Osteoblast (primary cell): ENCODE results near the gene EFNA4. TPM values are rescaled to one million over a fixed set of nuclear protein-coding genes. Genes with fewer than 3 reads are reported as not detected.
A peak's percentile ranks its signal among the peaks of the same experiment; 100 is the strongest.

Source experiments
- DNase-seq: peaks from one replicate; pipeline ENCODE4 v3.0.0; 2011; ENCODE audit warnings: low spot score, mixed read lengths; ENCODE audit not compliant: insufficient read length; ENCODE audit errors: missing footprints
- H2AFZ ChIP-seq: 2 replicates; pipeline ENCODE4 v1.6.0; 2011; ENCODE audit warnings: mild to moderate bottlenecking, low read length
- H3K27ac ChIP-seq: 2 replicates; pipeline ENCODE4 v1.5.1; 2011; ENCODE audit warnings: mild to moderate bottlenecking, low read depth, low read length, moderate library complexity
- H3K27me3 ChIP-seq: 2 replicates; pipeline ENCODE4 v1.6.0; 2012; ENCODE audit warnings: mild to moderate bottlenecking, control low read depth, inconsistent platforms, low read length, moderate library complexity; ENCODE audit not compliant: insufficient read depth
- H3K36me3 ChIP-seq: 2 replicates; pipeline ENCODE4 v1.5.1; 2011; ENCODE audit warnings: mild to moderate bottlenecking, low read length, control low read depth, moderate library complexity; ENCODE audit not compliant: insufficient read depth
- H3K4me1 ChIP-seq: 2 replicates; pipeline ENCODE4 v1.5.1; 2011; ENCODE audit warnings: mild to moderate bottlenecking, low read length, control low read depth, moderate library complexity; ENCODE audit not compliant: insufficient read depth
- H3K4me2 ChIP-seq: 2 replicates; pipeline ENCODE4 v1.6.0; 2011; ENCODE audit warnings: mild to moderate bottlenecking, low read length; ENCODE audit not compliant: insufficient read depth
- H3K4me3 ChIP-seq: fragments of 200-600 bp; sonication (generic); 3 replicates; pipeline ENCODE4 v1.5.1; 2012; ENCODE audit warnings: mild to moderate bottlenecking, low read length, inconsistent platforms; ENCODE audit not compliant: insufficient read depth
- H3K79me2 ChIP-seq: 2 replicates; pipeline ENCODE4 v1.6.0; 2012; ENCODE audit warnings: mild to moderate bottlenecking, low read length, control low read depth, inconsistent platforms; ENCODE audit not compliant: insufficient read depth
- H3K9me3 ChIP-seq: 2 replicates; pipeline ENCODE4 v1.5.1; 2011; ENCODE audit warnings: low read depth, low read length, control low read depth
- H4K20me1 ChIP-seq: 2 replicates; pipeline ENCODE4 v1.6.0; 2012; ENCODE audit warnings: mild to moderate bottlenecking, low read length, control low read depth; ENCODE audit not compliant: insufficient read depth
- total RNA-seq: library from RNA; depleted of rRNA; stranded (reverse); fragments of >200 nt; gene quantifications from 2 replicates; pipeline ENCODE4 v1.2.3, GENCODE V29; 2012
- TF ChIP-seq, protein P1 (sequence below): IDR thresholded peaks from 2 replicates; pipeline ENCODE4 v1.5.1; 2011; ENCODE audit warnings: mild to moderate bottlenecking, low read depth, low read length, moderate library complexity; ENCODE audit errors: extremely low read depth

The EFNA4 gene
- total RNA-seq, 1 donor = 3.6 TPM

DNA sequence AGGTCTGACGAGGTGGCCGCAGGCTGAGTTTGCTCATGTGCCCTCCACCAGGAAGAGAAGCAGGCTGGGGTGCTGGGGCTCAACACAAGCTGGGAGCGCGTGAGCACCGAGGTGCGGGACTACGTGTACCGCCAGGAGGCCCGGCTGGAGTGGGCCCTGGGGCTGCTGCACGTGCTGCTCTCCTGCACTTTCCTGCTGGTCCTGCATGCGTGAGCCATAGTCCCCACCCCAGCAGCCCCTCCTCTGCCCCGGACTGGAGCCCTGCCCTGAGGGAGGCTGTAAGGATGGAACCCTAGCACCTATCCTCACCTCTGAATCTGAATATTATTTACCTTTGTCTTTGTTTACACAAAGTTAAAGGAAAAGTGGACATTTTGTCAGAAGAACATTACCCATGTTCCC is 20.2 kb upstream of the EFNA4 start:
- Histone ChIP-seq H4K20me1 (no peaks in the 10 kb centered on the region), H3K9me3 (no peaks in the 10 kb centered on the region), H3K4me3 (no peak overlapping the region), H3K79me2 (no peaks in the 10 kb centered on the region), H3K36me3 (no peaks in the 10 kb centered on the region), H3K4me1 (peaks cover 7% of the 10 kb centered on the region), H2AFZ (no peak overlapping the region), H3K27ac (no peak overlapping the region), H3K27me3 (peaks cover under 1% of the 10 kb centered on the region), H3K4me2 (no peak overlapping the region)
- TF ChIP-seq, protein P1, sequence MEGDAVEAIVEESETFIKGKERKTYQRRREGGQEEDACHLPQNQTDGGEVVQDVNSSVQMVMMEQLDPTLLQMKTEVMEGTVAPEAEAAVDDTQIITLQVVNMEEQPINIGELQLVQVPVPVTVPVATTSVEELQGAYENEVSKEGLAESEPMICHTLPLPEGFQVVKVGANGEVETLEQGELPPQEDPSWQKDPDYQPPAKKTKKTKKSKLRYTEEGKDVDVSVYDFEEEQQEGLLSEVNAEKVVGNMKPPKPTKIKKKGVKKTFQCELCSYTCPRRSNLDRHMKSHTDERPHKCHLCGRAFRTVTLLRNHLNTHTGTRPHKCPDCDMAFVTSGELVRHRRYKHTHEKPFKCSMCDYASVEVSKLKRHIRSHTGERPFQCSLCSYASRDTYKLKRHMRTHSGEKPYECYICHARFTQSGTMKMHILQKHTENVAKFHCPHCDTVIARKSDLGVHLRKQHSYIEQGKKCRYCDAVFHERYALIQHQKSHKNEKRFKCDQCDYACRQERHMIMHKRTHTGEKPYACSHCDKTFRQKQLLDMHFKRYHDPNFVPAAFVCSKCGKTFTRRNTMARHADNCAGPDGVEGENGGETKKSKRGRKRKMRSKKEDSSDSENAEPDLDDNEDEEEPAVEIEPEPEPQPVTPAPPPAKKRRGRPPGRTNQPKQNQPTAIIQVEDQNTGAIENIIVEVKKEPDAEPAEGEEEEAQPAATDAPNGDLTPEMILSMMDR = no peak
- peak; percentile 54 for DNase-seq

DNA sequence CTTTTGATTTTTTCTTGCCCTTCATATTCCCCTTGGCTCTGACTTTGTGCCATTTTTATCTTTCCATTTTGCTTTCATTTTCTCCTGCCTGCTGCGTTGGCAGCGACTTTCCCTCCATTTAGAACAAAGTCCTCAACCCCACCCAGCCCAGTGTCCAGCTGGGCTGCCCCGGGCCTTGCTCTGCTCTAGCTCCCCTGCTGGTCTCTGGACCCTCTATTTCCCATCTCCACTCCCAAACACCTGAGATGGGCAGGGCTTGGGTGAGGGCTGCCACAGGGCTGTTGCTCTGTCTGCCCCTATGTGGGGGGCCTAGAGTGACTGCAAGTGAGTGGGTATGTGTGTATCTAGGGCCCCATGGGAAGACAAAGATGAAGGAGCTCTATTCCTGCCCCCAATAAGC is 19.7 kb upstream of the EFNA4 start:
- DNase-seq = no peak
- no peak overlapping the region for H3K4me3 ChIP-seq
- H2AFZ ChIP-seq = no peak overlapping the region
- TF ChIP-seq, protein P1 = no peak
- no peaks in the 10 kb centered on the region for H3K36me3 ChIP-seq
- H3K4me2 ChIP-seq = no peak overlapping the region
- no peak overlapping the region for H3K27ac ChIP-seq
- H4K20me1 ChIP-seq = no peaks in the 10 kb centered on the region
- no peaks in the 10 kb centered on the region for H3K9me3 ChIP-seq
- no peaks in the 10 kb centered on the region for H3K27me3 ChIP-seq
- no peaks in the 10 kb centered on the region for H3K79me2 ChIP-seq
- H3K4me1 ChIP-seq = peaks cover 7% of the 10 kb centered on the region

DNA sequence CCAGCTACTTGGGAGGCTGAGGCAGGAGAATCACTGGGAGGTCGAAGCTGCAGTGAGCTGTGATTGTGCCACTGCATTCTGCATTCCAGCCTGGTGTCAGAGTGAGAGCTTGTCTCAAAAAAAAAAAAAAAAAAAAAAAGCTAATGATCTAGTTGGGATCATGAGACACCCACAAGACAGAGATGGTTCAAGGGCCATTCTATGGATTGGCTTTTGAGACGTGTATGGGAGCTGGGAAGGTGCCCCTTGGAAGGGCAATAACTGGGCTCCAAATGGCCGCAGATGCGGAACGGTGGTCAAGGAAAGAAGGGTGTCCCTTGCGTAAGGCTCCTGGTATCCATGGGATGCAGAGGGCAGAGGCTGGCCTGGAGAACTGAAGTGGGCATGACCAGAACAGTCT is 19.2 kb upstream of the EFNA4 start:
- H3K27me3 ChIP-seq = no peaks in the 10 kb centered on the region
- no peak overlapping the region for H3K4me2 ChIP-seq
- H3K4me1 ChIP-seq = peaks cover 7% of the 10 kb centered on the region
- DNase-seq = no peak
- no peaks in the 10 kb centered on the region for H3K9me3 ChIP-seq
- no peaks in the 10 kb centered on the region for H4K20me1 ChIP-seq
- H2AFZ ChIP-seq = no peak overlapping the region
- H3K79me2 ChIP-seq = no peaks in the 10 kb centered on the region
- H3K36me3 ChIP-seq = no peaks in the 10 kb centered on the region
- TF ChIP-seq, protein P1 = no peak
- no peak overlapping the region for H3K27ac ChIP-seq
- no peak overlapping the region for H3K4me3 ChIP-seq

DNA sequence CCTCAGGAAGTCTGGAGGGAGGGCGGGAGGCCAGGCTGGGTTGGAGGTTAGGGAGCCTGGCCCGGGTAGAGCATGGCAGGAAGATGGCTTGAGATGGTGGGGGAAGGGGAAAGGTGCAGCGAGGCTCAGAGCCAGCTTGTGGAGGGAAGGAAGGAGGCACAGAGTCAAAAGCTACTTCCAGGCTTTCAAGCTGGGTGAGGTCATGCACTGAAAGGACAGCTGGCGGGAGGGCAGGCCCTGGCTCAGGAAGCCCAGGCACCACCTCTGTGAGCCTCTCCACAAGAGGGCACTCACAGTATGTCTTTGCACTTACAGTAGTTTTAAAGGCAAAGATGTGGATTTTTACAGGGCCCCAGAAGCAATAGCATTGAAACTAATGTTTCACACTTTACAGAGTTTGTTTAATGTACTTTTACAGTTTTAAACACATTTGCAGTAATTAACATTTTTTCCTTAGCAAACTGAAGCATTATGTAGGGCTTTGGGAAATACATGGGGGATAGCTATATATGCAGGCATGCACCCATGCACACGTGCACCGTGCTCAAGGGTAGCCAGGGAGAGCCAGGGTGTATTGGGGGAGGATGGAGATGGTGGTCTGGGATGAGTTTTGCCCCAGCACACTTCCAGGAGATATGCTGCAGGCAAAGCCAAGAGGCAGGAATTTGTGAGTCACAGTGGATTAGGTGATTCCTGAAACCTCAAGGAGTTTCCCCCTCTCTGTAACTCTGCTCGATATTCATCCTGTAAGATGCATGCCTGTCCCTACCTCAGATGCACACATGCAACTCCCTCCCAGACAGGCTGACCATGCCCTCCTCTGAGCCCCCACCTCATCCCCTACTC is 18.5 kb upstream of the EFNA4 start:
- peak; percentile 99 for DNase-seq
- Histone ChIP-seq H3K36me3 (no peaks in the 10 kb centered on the region), H4K20me1 (no peaks in the 10 kb centered on the region), H3K79me2 (no peaks in the 10 kb centered on the region), H3K4me3 (no peak overlapping the region), H2AFZ (peak overlapping the region; percentile 32), H3K4me1 (peaks cover 14% of the 10 kb centered on the region), H3K27me3 (no peaks in the 10 kb centered on the region), H3K4me2 (no peak overlapping the region), H3K27ac (no peak overlapping the region), H3K9me3 (no peaks in the 10 kb centered on the region)
- TF ChIP-seq, protein P1 = peak; percentile 87
